SK-N-SH (cell line): ENCODE measurements around the gene HSPG2.

ENCODE experiments used
- CHD2 ChIP-seq: fragments of 150-350 bp; IDR thresholded peaks from 2 replicates; pipeline ENCODE4 v1.6.1; 2018; ENCODE audit warnings: low read length; ENCODE audit not compliant: partially characterized antibody
- CTCF ChIP-seq: fragments of 200-600 bp; sonication (generic); IDR thresholded peaks from 2 replicates; pipeline ENCODE4 v1.6.1; 2017; ENCODE audit warnings: antibody characterized with exemption, mild to moderate bottlenecking, moderate library complexity
- ELF1 ChIP-seq: IDR thresholded peaks from 2 replicates; pipeline ENCODE4 v1.4.0; 2012
- EZH2phosphoT487 ChIP-seq: fragments of 200-600 bp; sonication (generic); IDR thresholded peaks from 2 replicates; pipeline ENCODE4 v1.6.1; 2017; ENCODE audit warnings: low read depth, mixed run types, mild to moderate bottlenecking, antibody characterized with exemption, moderate library complexity, borderline replicate concordance
- GABPA ChIP-seq: IDR thresholded peaks from 2 replicates; pipeline ENCODE4 v1.4.0; 2012; ENCODE audit warnings: low read depth, mild to moderate bottlenecking
- IRF3 ChIP-seq: fragments of 150-350 bp; IDR thresholded peaks from 2 replicates; pipeline ENCODE4 v1.6.1; 2016; ENCODE audit warnings: mild to moderate bottlenecking, low read depth, low read length
- POLR2AphosphoS5 ChIP-seq: IDR thresholded peaks from 2 replicates; pipeline ENCODE4 v1.6.1; 2012; ENCODE audit warnings: low read depth, low read length
- RAD21 ChIP-seq: IDR thresholded peaks from 2 replicates; pipeline ENCODE4 v1.6.1; 2012; ENCODE audit warnings: mild to moderate bottlenecking, low read length
- RCOR1 ChIP-seq: fragments of 150-350 bp; IDR thresholded peaks from 2 replicates; pipeline ENCODE4 v1.6.1; 2017; ENCODE audit warnings: antibody characterized with exemption, low read length
- REST ChIP-seq: IDR thresholded peaks from 2 replicates; pipeline ENCODE4 v1.6.1; 2012; ENCODE audit warnings: mild to moderate bottlenecking, low read depth, low read length, moderate library complexity
- SIN3A ChIP-seq: IDR thresholded peaks from 2 replicates; pipeline ENCODE4 v1.6.1; 2012; ENCODE audit warnings: low read depth, mild to moderate bottlenecking, low read length, moderate library complexity, borderline replicate concordance
- YY1 ChIP-seq: IDR thresholded peaks from 2 replicates; pipeline ENCODE4 v1.4.0; 2012; ENCODE audit warnings: low read depth, mild to moderate bottlenecking

GRCh38 chr1:21781815-21782348 lies 155.2 kb downstream of the HSPG2 start:
- TF ChIP-seq CTCF = no peak
- no peak for TF ChIP-seq ELF1
- TF ChIP-seq POLR2AphosphoS5 = no peak
- no peak for TF ChIP-seq RAD21
- no peak for TF ChIP-seq REST
- no peak for TF ChIP-seq GABPA
- no peak for TF ChIP-seq EZH2phosphoT487
- no peak for TF ChIP-seq CHD2
- TF ChIP-seq SIN3A = peak; percentile 52; the same call in 1 of the 2 replicates
- no peak for TF ChIP-seq YY1
- no peak for TF ChIP-seq RCOR1
- no peak for TF ChIP-seq IRF3
